BE2C (cell line): ENCODE measurements around the gene NALCN.

Source experiments
- DNase-seq: peaks from one replicate; pipeline ENCODE4 v3.0.0-alpha.2; 2020
- H3K27me3 ChIP-seq: fragments of 250-450 bp; sonication (Bioruptor Pico); 2 replicates; pipeline ENCODE4 v1.5.1; 2020; ENCODE audit warnings: mild to moderate bottlenecking
- H3K36me3 ChIP-seq: fragments of 250-450 bp; sonication (Bioruptor Pico); 2 replicates; pipeline ENCODE4 v1.5.1; 2020; ENCODE audit warnings: mild to moderate bottlenecking
- H3K4me1 ChIP-seq: fragments of 250-450 bp; sonication (Bioruptor Pico); 2 replicates; pipeline ENCODE4 v1.5.1; 2020
- H3K4me3 ChIP-seq: 2 replicates; pipeline ENCODE4 v1.5.1; 2011; ENCODE audit warnings: low read depth, low read length
- H3K9me3 ChIP-seq: fragments of 250-450 bp; sonication (Bioruptor Pico); 2 replicates; pipeline ENCODE4 v1.5.1; 2020
- CTCF ChIP-seq: IDR thresholded peaks from 2 replicates; pipeline ENCODE4 v1.5.1; 2012; ENCODE audit warnings: mild to moderate bottlenecking, low read depth, low read length

Gene NALCN

GRCh38 chr13:101238555-101238954, 177.8 kb downstream of the NALCN start:
- DNase-seq, result no peak
- H3K4me1 ChIP-seq, result no peaks in the 10 kb centered on the region
- H3K9me3 ChIP-seq, result no peaks in the 10 kb centered on the region
- H3K36me3 ChIP-seq, result no peaks in the 10 kb centered on the region
- H3K4me3 ChIP-seq, result no peak overlapping the region
- no peak for TF ChIP-seq CTCF
- no peaks in the 10 kb centered on the region for H3K27me3 ChIP-seq

- no peaks in the 10 kb centered on the region for H3K9me3 ChIP-seq
- no peaks in the 10 kb centered on the region for H3K36me3 ChIP-seq
- no peak overlapping the region for H3K4me3 ChIP-seq
- no peaks in the 10 kb centered on the region for H3K27me3 ChIP-seq
- H3K4me1 ChIP-seq, result no peaks in the 10 kb centered on the region
- DNase-seq, result no peak
- no peak for TF ChIP-seq CTCF
These were observed 184.4 kb downstream of the NALCN start for GRCh38 chr13:101231751-101232428.

- H3K4me1 ChIP-seq, result no peaks in the 10 kb centered on the region
- H3K36me3 ChIP-seq, result no peaks in the 10 kb centered on the region
- H3K9me3 ChIP-seq, result no peaks in the 10 kb centered on the region
- TF ChIP-seq CTCF, result no peak
- H3K4me3 ChIP-seq, result no peak overlapping the region
- no peak for DNase-seq
- no peaks in the 10 kb centered on the region for H3K27me3 ChIP-seq
These were observed 185.9 kb downstream of the NALCN start for GRCh38 chr13:101230271-101230890.

GRCh38 chr13:101219609-101220265, 196.6 kb downstream of the NALCN start:
- H3K9me3 ChIP-seq, result no peaks in the 10 kb centered on the region
- H3K4me3 ChIP-seq, result no peak overlapping the region
- no peaks in the 10 kb centered on the region for H3K4me1 ChIP-seq
- TF ChIP-seq CTCF, result no peak
- H3K27me3 ChIP-seq, result no peaks in the 10 kb centered on the region
- DNase-seq, result no peak
- H3K36me3 ChIP-seq, result no peaks in the 10 kb centered on the region

GRCh38 chr13:101218484-101218883, 197.8 kb downstream of the NALCN start:
- H3K36me3 ChIP-seq, result no peaks in the 10 kb centered on the region
- no peak for TF ChIP-seq CTCF
- H3K27me3 ChIP-seq, result no peaks in the 10 kb centered on the region
- H3K4me3 ChIP-seq, result no peak overlapping the region
- no peaks in the 10 kb centered on the region for H3K9me3 ChIP-seq
- H3K4me1 ChIP-seq, result no peaks in the 10 kb centered on the region
- no peak for DNase-seq

- no peaks in the 10 kb centered on the region for H3K36me3 ChIP-seq
- H3K27me3 ChIP-seq, result no peaks in the 10 kb centered on the region
- H3K9me3 ChIP-seq, result no peaks in the 10 kb centered on the region
- no peak for DNase-seq
- no peaks in the 10 kb centered on the region for H3K4me1 ChIP-seq
- no peak overlapping the region for H3K4me3 ChIP-seq
- TF ChIP-seq CTCF, result no peak
These were observed 199.2 kb downstream of the NALCN start for GRCh38 chr13:101217086-101217485.
